HCT116 (cell line): ENCODE data around the gene CLSTN1. TPM values are rescaled to one million over a fixed set of nuclear protein-coding genes. Genes with fewer than 3 reads are reported as not detected.

Experiments used
- ATAC-seq: fragments of 200-7000 bp; cut with Tn5 transposase; 2 replicates; pipeline ENCODE4 v1.9.1; 2020; ENCODE audit warnings: mild to moderate bottlenecking, moderate library complexity
- BruUV-seq: library from RNA; stranded (reverse); fragments of 400-500 nt; replicated peaks from 2 replicates; lab custom pipeline; 2021; lab: Mats Ljungman, UMichigan
- CTCF ChIA-PET: fragments of 300-600 bp; sonication (Branson Sonifier 250); formaldehyde crosslinking; loops from one replicate; lab custom pipeline; 2021; ENCODE audit warnings: antibody characterized with exemption; lab: Charles Lee
- POLR2A ChIA-PET: fragments of 300-600, 350-600 bp; sonication (Branson Sonifier 250); formaldehyde crosslinking; loops from one replicate; lab custom pipeline; 2021; ENCODE audit warnings: antibody characterized with exemption; lab: Charles Lee
- RAD21 ChIA-PET, 2 experiments: fragments of 300-600 bp; sonication (Branson Sonifier 250); formaldehyde crosslinking; loops; one replicate each; lab custom pipeline; 2023; ENCODE audit warnings: low total read pairs in 2 of 2; ENCODE audit not compliant: uncharacterized antibody in 2 of 2, unreplicated experiment in 2 of 2, low non-redundant PET in 1 of 2; lab: Charles Lee
- DNase-seq: peaks from one replicate; pipeline ENCODE4 v3.0.0-alpha.2; 2010; ENCODE audit warnings: low read depth, low spot score
- H2AFZ ChIP-seq: fragments of 200-600 bp; shearing (Covaris generic), sonication (generic); 2 replicates; pipeline ENCODE4 v1.6.1; 2017; ENCODE audit warnings: low read depth, mixed run types, mixed read lengths, antibody characterized with exemption, low read length; ENCODE audit not compliant: poor library complexity, severe bottlenecking
- H3K27ac ChIP-seq: 2 replicates; pipeline ENCODE4 v1.5.1; 2012; ENCODE audit warnings: low read depth, low read length
- H3K27me3 ChIP-seq: fragments of 200-600 bp; sonication (generic); 2 replicates; pipeline ENCODE4 v1.6.1; 2016; ENCODE audit warnings: mixed run types, low read length, mixed read lengths; ENCODE audit not compliant: insufficient read depth
- H3K36me3 ChIP-seq, 2 experiments: fragments of 200-500 bp in 1 of 2; fragments of 200-600 bp in 1 of 2; sonication (Bioruptor generic) in 1 of 2; sonication (generic) in 1 of 2; 2 replicates each; pipeline versions ENCODE4 v1.5.1 to v1.6.1; 2014 to 2016; ENCODE audit warnings: low read length in 2 of 2, inconsistent platforms in 1 of 2, mixed read lengths in 1 of 2, mixed run types in 1 of 2; ENCODE audit not compliant: insufficient read depth in 2 of 2, control insufficient read depth in 1 of 2
- H3K4me1 ChIP-seq, 2 experiments: fragments of 200-600 bp in 1 of 2; sonication (generic) in 1 of 2; 2 replicates each; pipeline versions ENCODE4 v1.5.1 to v1.6.1; 2012 to 2017; ENCODE audit warnings: low read length in 2 of 2, inconsistent platforms in 1 of 2, mild to moderate bottlenecking in 1 of 2, mixed read lengths in 1 of 2, mixed run types in 1 of 2, moderate library complexity in 1 of 2; ENCODE audit not compliant: insufficient read depth in 2 of 2, control insufficient read depth in 1 of 2
- H3K4me2 ChIP-seq: fragments of 200-600 bp; sonication (generic); 2 replicates; pipeline ENCODE4 v1.6.1; 2017; ENCODE audit warnings: mixed run types, low read length, mixed read lengths
- H3K4me3 ChIP-seq, 2 experiments: fragments of 200-600 bp in 1 of 2; sonication (generic) in 1 of 2; replicated peaks in 1 of 2; 2 replicates each; pipeline ENCODE4 v1.5.1; 2011 to 2016; ENCODE audit warnings: low read length in 2 of 2, control low read depth in 1 of 2, low read depth in 1 of 2, mild to moderate bottlenecking in 1 of 2, mixed read lengths in 1 of 2, mixed run types in 1 of 2
- H3K79me2 ChIP-seq: fragments of 200-600 bp; sonication (generic); 2 replicates; pipeline ENCODE4 v1.6.1; 2017; ENCODE audit warnings: mild to moderate bottlenecking, mixed run types, low read length, moderate library complexity, mixed read lengths; ENCODE audit not compliant: insufficient read depth
- H3K9ac ChIP-seq: fragments of 200-600 bp; sonication (generic); 2 replicates; pipeline ENCODE4 v1.6.1; 2016; ENCODE audit warnings: low read length, mixed read lengths
- H3K9me2 ChIP-seq: fragments of 200-600 bp; sonication (generic), shearing (Covaris generic); 2 replicates; pipeline ENCODE4 v1.6.1; 2017; ENCODE audit warnings: mixed run types, mild to moderate bottlenecking, moderate library complexity; ENCODE audit not compliant: insufficient read depth
- H3K9me3 ChIP-seq, 2 experiments: fragments of 200-500 bp in 1 of 2; fragments of 200-600 bp in 1 of 2; sonication (Bioruptor generic) in 1 of 2; sonication (generic) in 1 of 2; 2 replicates each; pipeline ENCODE4 v1.6.1; 2014 to 2017; ENCODE audit warnings: low read length in 2 of 2, mixed read lengths in 2 of 2, inconsistent platforms in 1 of 2, low read depth in 1 of 2, mild to moderate bottlenecking in 1 of 2, mixed run types in 1 of 2, moderate library complexity in 1 of 2; ENCODE audit not compliant: control insufficient read depth in 1 of 2, insufficient read depth in 1 of 2
- H4K20me1 ChIP-seq: fragments of 200-600 bp; sonication (generic), shearing (Covaris generic); 2 replicates; pipeline ENCODE4 v1.6.1; 2017; ENCODE audit warnings: mixed run types, mild to moderate bottlenecking, moderate library complexity; ENCODE audit not compliant: insufficient read depth
- CBX3 ChIP-seq: IDR thresholded peaks from 2 replicates; pipeline ENCODE4 v1.6.1; 2012; ENCODE audit warnings: low read depth
- CEBPB ChIP-seq: IDR thresholded peaks from 2 replicates; pipeline ENCODE4 v1.6.1; 2012; ENCODE audit warnings: low read depth
- MAX ChIP-seq: IDR thresholded peaks from 2 replicates; pipeline ENCODE4 v1.6.1; 2012
- POLR2AphosphoS5 ChIP-seq: IDR thresholded peaks from 2 replicates; pipeline ENCODE4 v1.6.1; 2011; ENCODE audit warnings: mild to moderate bottlenecking, low read depth, low read length, moderate library complexity
- REST ChIP-seq: IDR thresholded peaks from 2 replicates; pipeline ENCODE4 v1.6.1; 2012; ENCODE audit warnings: low read depth
- SRF ChIP-seq: IDR thresholded peaks from 2 replicates; pipeline ENCODE4 v1.6.1; 2012; ENCODE audit warnings: low read depth
- ZBTB33 ChIP-seq: IDR thresholded peaks from 2 replicates; pipeline ENCODE4 v1.6.1; 2011; ENCODE audit warnings: mild to moderate bottlenecking, low read length, moderate library complexity; ENCODE audit not compliant: insufficient replicate concordance; ENCODE audit errors: extremely low read depth
- ZFX ChIP-seq: fragments of 450-650 bp; IDR thresholded peaks from 2 replicates; pipeline ENCODE4 v1.6.1; 2017
- intact Hi-C: fragments of 100-400 bp; cut with micrococcal nuclease; formaldehyde crosslinking; loops from 2 replicates; pipeline ENCODE4 v1.10.0; 2022
- total RNA-seq: library from RNA; stranded (reverse); gene quantifications from one replicate; pipeline ENCODE4 v1.2.1, GENCODE V29; 2021; ENCODE audit not compliant: unreplicated experiment

CLSTN1 gene
- total RNA-seq, 1 experiment from 2014 or later: 113 TPM

- intact Hi-C loops: no loop called here
- Histone ChIP-seq H3K4me1 (peaks cover 27 to 48% of the 10 kb centered on the region in 2 experiments), H3K79me2 (no peaks in the 10 kb centered on the region), H3K9me2 (no peaks in the 10 kb centered on the region), H3K9ac (peak overlapping the region; percentile 51), H3K27me3 (no peaks in the 10 kb centered on the region), H3K4me3 (peak overlapping the region; percentile 47 to 64), H3K36me3 (no peaks in the 10 kb centered on the region), H3K9me3 (no peaks in the 10 kb centered on the region), H2AFZ (no peak overlapping the region), H3K4me2 (peak overlapping the region; percentile 94), H4K20me1 (no peaks in the 10 kb centered on the region), H3K27ac (no peak overlapping the region; the same call in 1 of the 2 replicates)
- TF ChIP-seq SRF: no peak
- no peak for TF ChIP-seq ZBTB33
- TF ChIP-seq MAX: no peak
- TF ChIP-seq ZFX: no peak
- no peak for TF ChIP-seq CEBPB
- no peak for TF ChIP-seq POLR2AphosphoS5
- no peak for TF ChIP-seq REST
- no peak for TF ChIP-seq CBX3
- DNase-seq (no peak), ATAC-seq (no peak)
- ChIA-PET POLR2A (no interaction called here), CTCF (interaction anchor here (0.6 to 1.7 kb wide), 2 partner anchors 13 to 545 kb away, joined by 3 to 4 read pairs; no protein-coding TSS in a partner anchor), RAD21 (no interaction called here)
- no TSS peak for BruUV-seq
These were observed 133.2 kb downstream of the CLSTN1 start for GRCh38 chr1:9690440-9691107.
